A549 (cell line): ENCODE measurements around the gene SLC4A4.

ENCODE experiments used
- ELK1 ChIP-seq: fragments of 150-350 bp; IDR thresholded peaks from 2 replicates; pipeline ENCODE4 v1.6.1; 2014; ENCODE audit warnings: low read depth, mild to moderate bottlenecking, low read length
- KDM5A ChIP-seq: fragments of 200-600 bp; sonication (generic); IDR thresholded peaks from 2 replicates; pipeline ENCODE4 v1.6.1; 2016; ENCODE audit warnings: antibody characterized with exemption, mild to moderate bottlenecking
- POLR2A ChIP-seq: IDR thresholded peaks from 2 replicates; pipeline ENCODE4 v1.6.1; 2012; ENCODE audit warnings: mild to moderate bottlenecking, low read length

GRCh38 chr4:71389149-71389827 lies 50.5 kb downstream of the SLC4A4 start:
- TF ChIP-seq POLR2A, result no peak
- TF ChIP-seq ELK1, result no peak
- TF ChIP-seq KDM5A, result no peak
